Osteocyte (in vitro differentiated cells): ENCODE results near the gene NOC3L. TPM values are rescaled to one million over a fixed set of nuclear protein-coding genes. Genes with fewer than 3 reads are reported as not detected.

ENCODE experiments used
- DNase-seq: peaks from one replicate; pipeline ENCODE4 v3.0.0; 2021; ENCODE audit warnings: mixed read lengths; ENCODE audit not compliant: unreplicated experiment; ENCODE audit errors: extremely low spot score
- H3K27ac Mint-ChIP-seq: one replicate; pipeline ENCODE4 v1.8.0; 2021; ENCODE audit warnings: mild to moderate bottlenecking, mixed read lengths; ENCODE audit not compliant: unreplicated experiment
- H3K27me3 Mint-ChIP-seq: one replicate; pipeline ENCODE4 v1.8.0; 2021; ENCODE audit warnings: mixed read lengths; ENCODE audit not compliant: unreplicated experiment
- H3K36me3 Mint-ChIP-seq: one replicate; pipeline ENCODE4 v1.8.0; 2021; ENCODE audit warnings: mixed read lengths; ENCODE audit not compliant: unreplicated experiment
- H3K4me1 Mint-ChIP-seq: one replicate; pipeline ENCODE4 v1.8.0; 2021; ENCODE audit warnings: mixed read lengths; ENCODE audit not compliant: unreplicated experiment
- H3K4me3 Mint-ChIP-seq: one replicate; pipeline ENCODE4 v1.8.0; 2021; ENCODE audit warnings: mild to moderate bottlenecking, moderate library complexity, mixed read lengths; ENCODE audit not compliant: unreplicated experiment
- H3K9me3 Mint-ChIP-seq: one replicate; pipeline ENCODE4 v1.8.0; 2021; ENCODE audit warnings: mixed read lengths; ENCODE audit not compliant: unreplicated experiment
- CTCF ChIP-seq: fragments of 200-600 bp; sonication (generic); IDR thresholded peaks from 2 replicates; pipeline ENCODE4 v1.5.0; 2021; ENCODE audit warnings: antibody characterized with exemption, mild to moderate bottlenecking, moderate library complexity
- total RNA-seq: library from RNA; stranded (reverse); gene quantifications from 2 replicates; pipeline ENCODE4 v1.2.1, GENCODE V29; 2021

Gene NOC3L
- total RNA-seq, 1 donor from 2014 or later, result 15.5 TPM

- Mint-ChIP-seq H3K27ac (no peak overlapping the region), H3K4me3 (no peak overlapping the region), H3K27me3 (peaks cover 12% of the 10 kb centered on the region), H3K36me3 (no peaks in the 10 kb centered on the region), H3K9me3 (no peaks in the 10 kb centered on the region), H3K4me1 (no peaks in the 10 kb centered on the region)
- DNase-seq, result no peak
- no peak for TF ChIP-seq CTCF
Measured at GRCh38 chr10:94375374-94375773, 12.6 kb upstream of the NOC3L start.

GRCh38 chr10:94370501-94370900 is 7.8 kb upstream of the NOC3L start:
- no peaks in the 10 kb centered on the region for H3K9me3 Mint-ChIP-seq
- no peak overlapping the region for H3K27ac Mint-ChIP-seq
- H3K4me1 Mint-ChIP-seq, result no peaks in the 10 kb centered on the region
- no peak for TF ChIP-seq CTCF
- no peak overlapping the region for H3K4me3 Mint-ChIP-seq
- no peaks in the 10 kb centered on the region for H3K36me3 Mint-ChIP-seq
- DNase-seq, result no peak
- H3K27me3 Mint-ChIP-seq, result peaks cover 10% of the 10 kb centered on the region

- DNase-seq, result no peak
- H3K27ac Mint-ChIP-seq, result no peak overlapping the region
- TF ChIP-seq CTCF, result no peak
- peaks cover 18% of the 10 kb centered on the region for H3K4me1 Mint-ChIP-seq
- no peak overlapping the region for H3K4me3 Mint-ChIP-seq
- H3K27me3 Mint-ChIP-seq, result peaks cover 4% of the 10 kb centered on the region
- H3K36me3 Mint-ChIP-seq, result no peaks in the 10 kb centered on the region
- no peaks in the 10 kb centered on the region for H3K9me3 Mint-ChIP-seq
Measured at GRCh38 chr10:94366382-94366781, 3.6 kb upstream of the NOC3L start.

- TF ChIP-seq CTCF, result no peak
- peaks cover 5% of the 10 kb centered on the region for H3K36me3 Mint-ChIP-seq
- no peak overlapping the region for H3K4me3 Mint-ChIP-seq
- peaks cover 4% of the 10 kb centered on the region for H3K27me3 Mint-ChIP-seq
- no peak overlapping the region for H3K27ac Mint-ChIP-seq
- no peak for DNase-seq
- H3K9me3 Mint-ChIP-seq, result no peaks in the 10 kb centered on the region
- peaks cover 26% of the 10 kb centered on the region for H3K4me1 Mint-ChIP-seq
Measured at GRCh38 chr10:94364482-94364881, 1.7 kb upstream of the NOC3L start.

GRCh38 chr10:94363251-94363565 is 469 bp upstream of the NOC3L start:
- H3K36me3 Mint-ChIP-seq, result peaks cover 5% of the 10 kb centered on the region
- peaks cover 36% of the 10 kb centered on the region for H3K4me1 Mint-ChIP-seq
- no peak for DNase-seq
- H3K4me3 Mint-ChIP-seq, result peak overlapping the region; percentile 90
- H3K27me3 Mint-ChIP-seq, result peaks cover 4% of the 10 kb centered on the region
- H3K9me3 Mint-ChIP-seq, result no peaks in the 10 kb centered on the region
- TF ChIP-seq CTCF, result no peak
- H3K27ac Mint-ChIP-seq, result peak overlapping the region; percentile 15
